ENCODE results near the gene CD68.

CD68 gene

DNA sequence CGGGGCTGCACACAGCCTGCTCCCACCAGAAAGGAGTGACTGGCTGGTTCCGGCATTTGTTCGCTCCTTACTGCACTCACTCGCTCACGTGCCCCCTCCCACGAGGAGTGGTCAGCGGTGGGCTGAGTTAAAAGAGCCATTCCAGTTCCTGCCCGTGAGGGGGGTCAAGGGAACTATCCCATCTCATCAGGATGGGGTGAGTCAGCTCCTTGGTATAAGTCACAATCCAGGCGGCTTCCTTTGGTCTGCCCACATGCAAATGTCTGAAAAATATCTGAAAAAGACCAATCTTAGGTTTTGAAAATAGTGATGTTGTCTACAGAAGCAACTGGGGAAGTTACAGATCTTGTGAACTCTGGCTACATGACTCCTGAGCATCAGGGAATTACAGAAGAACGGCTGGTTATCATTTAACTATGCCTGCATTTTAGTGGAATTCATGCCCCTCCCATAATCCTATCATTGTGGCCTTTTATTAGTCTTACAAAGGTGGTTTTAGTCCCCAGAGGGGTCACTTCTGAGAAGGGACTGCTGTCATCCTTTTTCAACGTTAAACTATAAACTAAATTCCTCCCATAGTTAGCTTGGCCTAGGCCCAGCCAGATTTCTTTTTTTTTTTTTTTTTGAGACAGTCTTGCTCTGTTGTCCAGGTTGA, 40.4 kb upstream of the CD68 start:
- Histone ChIP-seq H3F3A (ENCODE audit: insufficient read depth, low read length) (no peaks in the 10 kb centered on the region), H3K4me1 (ENCODE audit: low read length) (no peaks in the 10 kb centered on the region), H3K36me3 (replicated peaks; ENCODE audit: insufficient read depth, low read length) (no peaks in the 10 kb centered on the region), H3K27me3 (replicated peaks; ENCODE audit: insufficient read depth, low read length) (peaks cover 11% of the 10 kb centered on the region; the same call in 1 of the 2 replicates), H3K9ac (ENCODE audit: low read length) (no peak overlapping the region), H3K9me3 (replicated peaks; ENCODE audit: insufficient read depth, low read length) (no peaks in the 10 kb centered on the region), H3K4me3 (ENCODE audit: low read length) (no peak overlapping the region), H3K27ac (ENCODE audit: low read length) (no peak overlapping the region), H3K4me2 (ENCODE audit: low read depth, low read length) (no peak overlapping the region), H3K9me2 (replicated peaks; ENCODE audit: insufficient read depth, low read length) (no peaks in the 10 kb centered on the region), H2AFZ (ENCODE audit: low read length) (no peak overlapping the region), H4K20me1 (ENCODE audit: insufficient read depth, low read length) (no peaks in the 10 kb centered on the region), H3K79me2 (ENCODE audit: low read length) (no peaks in the 10 kb centered on the region)
- DNase-seq = no peak
- TF ChIP-seq EZH2 (optimal IDR thresholded peaks at IDR 0.05; ENCODE audit: low read depth, low read length) (no peak), EZH2phosphoT487 (IDR thresholded peaks at IDR 0.05; ENCODE audit: low read length) (no peak)
- TF ChIP-seq, protein P1, sequence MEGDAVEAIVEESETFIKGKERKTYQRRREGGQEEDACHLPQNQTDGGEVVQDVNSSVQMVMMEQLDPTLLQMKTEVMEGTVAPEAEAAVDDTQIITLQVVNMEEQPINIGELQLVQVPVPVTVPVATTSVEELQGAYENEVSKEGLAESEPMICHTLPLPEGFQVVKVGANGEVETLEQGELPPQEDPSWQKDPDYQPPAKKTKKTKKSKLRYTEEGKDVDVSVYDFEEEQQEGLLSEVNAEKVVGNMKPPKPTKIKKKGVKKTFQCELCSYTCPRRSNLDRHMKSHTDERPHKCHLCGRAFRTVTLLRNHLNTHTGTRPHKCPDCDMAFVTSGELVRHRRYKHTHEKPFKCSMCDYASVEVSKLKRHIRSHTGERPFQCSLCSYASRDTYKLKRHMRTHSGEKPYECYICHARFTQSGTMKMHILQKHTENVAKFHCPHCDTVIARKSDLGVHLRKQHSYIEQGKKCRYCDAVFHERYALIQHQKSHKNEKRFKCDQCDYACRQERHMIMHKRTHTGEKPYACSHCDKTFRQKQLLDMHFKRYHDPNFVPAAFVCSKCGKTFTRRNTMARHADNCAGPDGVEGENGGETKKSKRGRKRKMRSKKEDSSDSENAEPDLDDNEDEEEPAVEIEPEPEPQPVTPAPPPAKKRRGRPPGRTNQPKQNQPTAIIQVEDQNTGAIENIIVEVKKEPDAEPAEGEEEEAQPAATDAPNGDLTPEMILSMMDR (IDR thresholded peaks at IDR 0.05; ENCODE audit: low read length) = no peak

DNA sequence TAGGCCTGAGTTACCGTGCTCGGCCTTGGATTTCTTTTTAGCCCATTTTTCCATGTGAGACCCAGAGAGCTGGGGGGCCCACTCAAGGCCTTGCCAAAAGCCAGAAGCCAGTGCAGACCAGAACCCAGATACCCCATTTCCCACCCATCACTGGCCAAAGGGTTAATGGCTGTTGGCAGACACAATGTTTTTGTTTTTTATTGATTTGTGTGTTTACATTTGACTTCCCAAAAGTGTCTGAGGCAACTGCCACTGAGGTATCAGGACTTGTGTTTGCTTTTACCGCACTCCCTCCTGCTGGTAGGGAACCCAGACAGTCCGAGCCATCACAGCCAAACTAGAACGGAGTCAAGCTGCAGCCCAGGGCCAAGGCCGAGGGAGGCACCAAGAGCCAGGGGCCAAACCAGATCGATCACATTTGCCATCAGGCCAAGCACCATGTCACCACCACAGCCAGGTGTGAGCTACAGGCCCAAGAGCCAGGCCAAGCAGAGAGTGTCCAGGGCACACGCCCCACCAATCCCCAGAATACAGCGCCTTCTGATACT, 38.3 kb upstream of the CD68 start:
- H4K20me1 ChIP-seq (ENCODE audit: insufficient read depth, low read length) = no peaks in the 10 kb centered on the region

DNA sequence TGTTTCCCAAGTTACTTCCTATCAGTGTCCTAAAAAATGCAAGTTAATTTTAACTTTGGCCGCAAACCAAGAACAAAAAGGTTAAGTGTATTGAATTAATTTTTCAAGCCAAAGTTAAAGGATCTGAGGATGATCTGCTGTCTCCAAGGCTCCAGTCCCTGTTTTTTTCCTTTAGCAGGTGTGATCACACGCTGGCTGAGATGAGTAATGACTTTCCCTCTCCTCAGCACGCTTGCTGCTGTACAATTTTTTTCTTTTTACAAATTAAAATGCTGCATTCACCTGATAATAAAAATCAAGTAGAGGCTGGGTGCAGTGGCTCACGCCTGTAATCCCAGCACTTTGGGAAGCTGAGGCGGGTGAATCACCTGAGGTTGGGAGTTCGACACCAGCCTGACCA, 34.5 kb upstream of the CD68 start:
- Histone ChIP-seq H4K20me1 (ENCODE audit: insufficient read depth, low read length) (no peaks in the 10 kb centered on the region), H3K36me3 (replicated peaks; ENCODE audit: insufficient read depth, low read length) (no peaks in the 10 kb centered on the region), H3K79me2 (ENCODE audit: low read length) (no peaks in the 10 kb centered on the region), H3K4me2 (ENCODE audit: low read depth, low read length) (no peak overlapping the region), H3F3A (ENCODE audit: insufficient read depth, low read length) (no peaks in the 10 kb centered on the region), H3K27ac (ENCODE audit: low read length) (no peak overlapping the region), H2AFZ (ENCODE audit: low read length) (no peak overlapping the region), H3K4me3 (ENCODE audit: low read length) (no peak overlapping the region), H3K9ac (ENCODE audit: low read length) (no peak overlapping the region), H3K9me3 (replicated peaks; ENCODE audit: insufficient read depth, low read length) (no peaks in the 10 kb centered on the region), H3K9me2 (replicated peaks; ENCODE audit: insufficient read depth, low read length) (no peaks in the 10 kb centered on the region), H3K27me3 (replicated peaks; ENCODE audit: insufficient read depth, low read length) (peaks cover 7% of the 10 kb centered on the region), H3K4me1 (ENCODE audit: low read length) (no peaks in the 10 kb centered on the region)
- no peak for DNase-seq
- TF ChIP-seq EZH2phosphoT487 (IDR thresholded peaks at IDR 0.05; ENCODE audit: low read length) (no peak), EZH2 (optimal IDR thresholded peaks at IDR 0.05; ENCODE audit: low read depth, low read length) (no peak)
- TF ChIP-seq, protein P1 (IDR thresholded peaks at IDR 0.05; ENCODE audit: low read length) = no peak

More for the DNA sequence above, 38.3 kb upstream of the CD68 start:
- no peaks in the 10 kb centered on the region for H3K36me3 ChIP-seq (replicated peaks; ENCODE audit: insufficient read depth, low read length)
- H3K4me1 ChIP-seq (ENCODE audit: low read length) = no peaks in the 10 kb centered on the region
- H3F3A ChIP-seq (ENCODE audit: insufficient read depth, low read length) = no peaks in the 10 kb centered on the region
- no peaks in the 10 kb centered on the region for H3K9me2 ChIP-seq (replicated peaks; ENCODE audit: insufficient read depth, low read length)
- no peak overlapping the region for H3K4me3 ChIP-seq (ENCODE audit: low read length)
- DNase-seq = no peak
- H2AFZ ChIP-seq (ENCODE audit: low read length) = no peak overlapping the region
- TF ChIP-seq, protein P1 (IDR thresholded peaks at IDR 0.05; ENCODE audit: low read length) = no peak
- TF ChIP-seq EZH2 (optimal IDR thresholded peaks at IDR 0.05; ENCODE audit: low read depth, low read length) (no peak), EZH2phosphoT487 (IDR thresholded peaks at IDR 0.05; ENCODE audit: low read length) (no peak)
- H3K4me2 ChIP-seq (ENCODE audit: low read depth, low read length) = no peak overlapping the region
- no peak overlapping the region for H3K9ac ChIP-seq (ENCODE audit: low read length)
- H3K9me3 ChIP-seq (replicated peaks; ENCODE audit: insufficient read depth, low read length) = no peaks in the 10 kb centered on the region
- no peak overlapping the region for H3K27ac ChIP-seq (ENCODE audit: low read length)
- no peaks in the 10 kb centered on the region for H3K79me2 ChIP-seq (ENCODE audit: low read length)
- H3K27me3 ChIP-seq (replicated peaks; ENCODE audit: insufficient read depth, low read length) = peaks cover 11% of the 10 kb centered on the region; the same call in 1 of the 2 replicates
